Measurements from ENCODE around the gene ERG28.
A peak's percentile ranks its signal among the peaks of the same experiment; 100 is the strongest.

The ERG28 gene

GRCh38 chr14:75658957-75659356 is 1.7 kb downstream of the ERG28 start:
- no peak for DNase-seq

GRCh38 chr14:75657331-75657730 is 3.3 kb downstream of the ERG28 start:
- DNase-seq: no peak

GRCh38 chr14:75655235-75655634 is 5.4 kb downstream of the ERG28 start:
- no peak for DNase-seq

GRCh38 chr14:75654127-75654732 is 6.4 kb downstream of the ERG28 start:
- DNase-seq: peak; percentile 53

GRCh38 chr14:75653563-75653962 is 7.1 kb downstream of the ERG28 start:
- no peak for DNase-seq

- no peak for DNase-seq
These were observed 10.2 kb downstream of the ERG28 start for GRCh38 chr14:75650253-75651058.

- DNase-seq: no peak
These were observed 10.9 kb downstream of the ERG28 start for GRCh38 chr14:75649773-75650172.

GRCh38 chr14:75649337-75649736 is 11.3 kb downstream of the ERG28 start:
- no peak for DNase-seq

GRCh38 chr14:75648066-75648838 is 12.4 kb downstream of the ERG28 start:
- DNase-seq: peak; percentile 93

GRCh38 chr14:75647640-75648039 is 13.0 kb downstream of the ERG28 start:
- DNase-seq: no peak

GRCh38 chr14:75646762-75647161 is 13.9 kb downstream of the ERG28 start:
- no peak for DNase-seq

GRCh38 chr14:75645056-75645455 is 15.6 kb downstream of the ERG28 start:
- DNase-seq: no peak

- DNase-seq: no peak
These were observed 16.7 kb downstream of the ERG28 start for GRCh38 chr14:75643985-75644384.

GRCh38 chr14:75640876-75641275 is 19.8 kb downstream of the ERG28 start:
- DNase-seq: no peak

GRCh38 chr14:75636100-75636692 is 24.5 kb downstream of the ERG28 start:
- peak; percentile 22 for DNase-seq

- DNase-seq: peak; percentile 7
These were observed 25.8 kb downstream of the ERG28 start for GRCh38 chr14:75634848-75635247.

GRCh38 chr14:75631453-75631831 is 29.2 kb downstream of the ERG28 start:
- DNase-seq: peak; percentile 17

- DNase-seq: no peak
These were observed 29.8 kb downstream of the ERG28 start for GRCh38 chr14:75630695-75631452.

GRCh38 chr14:75628816-75629215 is 31.9 kb downstream of the ERG28 start:
- no peak for DNase-seq

- no peak for DNase-seq
These were observed 33.3 kb downstream of the ERG28 start for GRCh38 chr14:75627406-75627805.

GRCh38 chr14:75626863-75627262 is 33.8 kb downstream of the ERG28 start:
- DNase-seq: no peak

- DNase-seq: no peak
These were observed 34.3 kb downstream of the ERG28 start for GRCh38 chr14:75626396-75626795.

Data from fibroblast of skin of back (primary cell).